HepG2 (cell line): ENCODE results near the gene MRPL38. TPM values are rescaled to one million over a fixed set of nuclear protein-coding genes. Genes with fewer than 3 reads are reported as not detected.

Experiments
- BCL6 ChIP-seq: IDR thresholded peaks from 2 replicates; pipeline ENCODE4 v1.6.1; 2016; ENCODE audit warnings: missing genetic modification reagents, missing compliant biosample characterization
- BRCA1 ChIP-seq: sonication (generic); formaldehyde crosslinking; IDR thresholded peaks from 2 replicates; pipeline ENCODE4 v1.4.0; 2020; ENCODE audit warnings: missing genetic modification reagents
- DPF2 ChIP-seq: sonication (generic); formaldehyde crosslinking; IDR thresholded peaks from 2 replicates; pipeline ENCODE4 v1.4.0; 2020; ENCODE audit warnings: mild to moderate bottlenecking, low read depth, missing genetic modification reagents, borderline replicate concordance
- FOXM1 ChIP-seq: sonication (generic); formaldehyde crosslinking; IDR thresholded peaks from 2 replicates; pipeline ENCODE4 v1.5.0; 2020; ENCODE audit warnings: missing genetic modification reagents
- GPN1 ChIP-seq: sonication (generic); formaldehyde crosslinking; IDR thresholded peaks from 2 replicates; pipeline ENCODE4 v1.5.1; 2020; ENCODE audit warnings: missing genetic modification reagents, borderline replicate concordance
- REL ChIP-seq: sonication (generic); formaldehyde crosslinking; conservative IDR thresholded peaks from 2 replicates; pipeline ENCODE4 v1.8.0; 2022; ENCODE audit warnings: mild to moderate bottlenecking, missing genetic modification reagents, moderate library complexity
- TCF7L2 ChIP-seq: IDR thresholded peaks from 2 replicates; pipeline ENCODE4 v1.6.1; 2011; ENCODE audit warnings: mild to moderate bottlenecking, low read depth, low read length, moderate library complexity
- ZKSCAN1 ChIP-seq: fragments of 150-350 bp; IDR thresholded peaks from 2 replicates; pipeline ENCODE4 v1.6.1; 2014; ENCODE audit warnings: low read length
- ZNF234 ChIP-seq: sonication (generic); formaldehyde crosslinking; conservative IDR thresholded peaks from 2 replicates; pipeline ENCODE4 v1.5.1; 2020; ENCODE audit warnings: mild to moderate bottlenecking, missing genetic modification reagents
- ZNF644 ChIP-seq: IDR thresholded peaks from 2 replicates; pipeline ENCODE4 v1.6.1; 2016; ENCODE audit warnings: low read depth
- ZNF674 ChIP-seq: sonication (generic); formaldehyde crosslinking; IDR thresholded peaks from 2 replicates; pipeline ENCODE4 v1.5.0; 2020; ENCODE audit warnings: low read depth, mild to moderate bottlenecking, missing genetic modification reagents
- ZNF768 ChIP-seq: sonication (generic); formaldehyde crosslinking; IDR thresholded peaks from 2 replicates; pipeline ENCODE4 v1.4.0; 2020; ENCODE audit warnings: missing genetic modification reagents
- ZNF776 ChIP-seq: sonication (generic); formaldehyde crosslinking; IDR thresholded peaks from 2 replicates; pipeline ENCODE4 v1.4.0; 2020; ENCODE audit warnings: mild to moderate bottlenecking, missing genetic modification reagents
- ZSCAN20 ChIP-seq: sonication (generic); formaldehyde crosslinking; IDR thresholded peaks from 2 replicates; pipeline ENCODE4 v1.4.0; 2020; ENCODE audit warnings: missing genetic modification reagents, mild to moderate bottlenecking, borderline replicate concordance
- polyA plus RNA-seq, 8 experiments: library from polyadenylated mRNA; depleted of rRNA in 3 of 8; stranded (reverse) in 7 of 8; unstranded in 1 of 8; fragments of >200 nt; fragmentation: Illumina TruSeq in 4 of 8; extraction: Trizol in 4 of 8; gene quantifications; 2 replicates each; pipeline versions ENCODE4 v1.2.1 to v1.2.3, GENCODE V29; 2011 to 2016; ENCODE audit warnings: low read depth in 4 of 8, missing spikeins in 1 of 8, mixed read lengths in 1 of 8; ENCODE audit not compliant: insufficient read depth in 1 of 8
- total RNA-seq, 5 experiments: library from RNA; depleted of rRNA; stranded (reverse); fragments of >200 nt; fragmentation: Illumina TruSeq; extraction: Trizol; gene quantifications; 2 replicates each; pipeline ENCODE4 v1.2.3, GENCODE V29; 2016; ENCODE audit warnings: low read depth in 1 of 5
- TF ChIP-seq, protein P1 (sequence below): sonication (generic); formaldehyde crosslinking; IDR thresholded peaks from 2 replicates; pipeline ENCODE4 v1.5.0; 2020; ENCODE audit warnings: mild to moderate bottlenecking, missing genetic modification reagents
- TF ChIP-seq, protein P2 (sequence below): sonication (generic); formaldehyde crosslinking; IDR thresholded peaks from 2 replicates; pipeline ENCODE4 v1.8.1; 2023; ENCODE audit warnings: mild to moderate bottlenecking, missing genetic modification reagents
- TF ChIP-seq, protein P3 (sequence below): sonication (generic); formaldehyde crosslinking; conservative IDR thresholded peaks from 2 replicates; pipeline ENCODE4 v1.4.0; 2020; ENCODE audit warnings: missing genetic modification reagents
- TF ChIP-seq, protein P4 (sequence below): sonication (generic); formaldehyde crosslinking; IDR thresholded peaks from 2 replicates; pipeline ENCODE4 v1.4.0; 2020; ENCODE audit warnings: missing genetic modification reagents
- TF ChIP-seq, protein P5 (sequence below): sonication (generic); formaldehyde crosslinking; IDR thresholded peaks from 2 replicates; pipeline ENCODE4 v1.4.0; 2020; ENCODE audit warnings: mild to moderate bottlenecking, missing genetic modification reagents

Gene MRPL38
- total and polyA plus RNA-seq, 2 of the 13 experiments (the other 11 are each of a cell fraction or from before 2014, with no cell fraction given), result 83.7 to 125 TPM

DNA sequence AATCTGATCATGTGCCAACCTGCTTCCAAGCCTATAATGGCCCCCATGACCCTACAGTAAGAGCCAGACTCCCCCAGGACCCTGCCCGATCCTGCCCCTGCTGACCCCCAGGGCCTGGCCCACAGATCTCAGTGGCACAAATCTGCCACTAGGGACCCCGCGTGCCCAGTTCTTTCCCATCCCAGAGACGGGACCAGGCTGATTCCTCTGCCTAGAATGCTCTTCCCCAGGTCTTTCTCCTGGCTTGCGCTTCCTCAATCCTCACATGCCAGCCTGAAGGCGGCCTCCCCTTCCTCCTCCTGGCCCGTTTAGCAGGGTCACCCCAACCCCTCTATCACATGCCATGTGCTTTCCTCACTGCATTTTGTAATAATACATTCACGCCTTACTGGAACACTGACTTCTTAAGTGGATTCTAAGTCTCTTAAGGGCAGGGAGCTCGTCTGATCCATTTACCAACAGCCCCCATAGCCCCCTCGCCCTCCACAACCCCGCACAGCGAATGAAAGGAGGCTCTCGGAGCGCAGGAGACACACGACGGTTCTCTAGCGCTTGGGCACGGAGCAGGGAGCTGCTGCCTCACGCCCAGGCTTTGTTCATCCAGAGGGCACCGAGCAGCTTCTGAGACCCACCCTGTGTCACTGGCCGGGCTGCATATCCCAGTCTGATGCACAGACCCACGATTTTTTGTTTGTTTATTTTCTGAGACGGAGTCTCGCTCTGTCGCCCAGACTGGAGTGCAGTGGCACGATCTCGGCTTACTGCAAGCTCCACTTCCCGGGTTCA, 9.1 kb downstream of the MRPL38 start (continued):
- no peak for TF ChIP-seq GPN1 (CRISPR knock-in tag)
- TF ChIP-seq ZNF768 (CRISPR knock-in tag), result no peak
- no peak for TF ChIP-seq ZNF776
- no peak for TF ChIP-seq DPF2 (CRISPR knock-in tag)
- TF ChIP-seq FOXM1 (CRISPR knock-in tag), result no peak
- TF ChIP-seq REL (CRISPR knock-in tag), result no peak
- no peak for TF ChIP-seq ZNF234 (CRISPR knock-in tag)
- TF ChIP-seq, protein P1, sequence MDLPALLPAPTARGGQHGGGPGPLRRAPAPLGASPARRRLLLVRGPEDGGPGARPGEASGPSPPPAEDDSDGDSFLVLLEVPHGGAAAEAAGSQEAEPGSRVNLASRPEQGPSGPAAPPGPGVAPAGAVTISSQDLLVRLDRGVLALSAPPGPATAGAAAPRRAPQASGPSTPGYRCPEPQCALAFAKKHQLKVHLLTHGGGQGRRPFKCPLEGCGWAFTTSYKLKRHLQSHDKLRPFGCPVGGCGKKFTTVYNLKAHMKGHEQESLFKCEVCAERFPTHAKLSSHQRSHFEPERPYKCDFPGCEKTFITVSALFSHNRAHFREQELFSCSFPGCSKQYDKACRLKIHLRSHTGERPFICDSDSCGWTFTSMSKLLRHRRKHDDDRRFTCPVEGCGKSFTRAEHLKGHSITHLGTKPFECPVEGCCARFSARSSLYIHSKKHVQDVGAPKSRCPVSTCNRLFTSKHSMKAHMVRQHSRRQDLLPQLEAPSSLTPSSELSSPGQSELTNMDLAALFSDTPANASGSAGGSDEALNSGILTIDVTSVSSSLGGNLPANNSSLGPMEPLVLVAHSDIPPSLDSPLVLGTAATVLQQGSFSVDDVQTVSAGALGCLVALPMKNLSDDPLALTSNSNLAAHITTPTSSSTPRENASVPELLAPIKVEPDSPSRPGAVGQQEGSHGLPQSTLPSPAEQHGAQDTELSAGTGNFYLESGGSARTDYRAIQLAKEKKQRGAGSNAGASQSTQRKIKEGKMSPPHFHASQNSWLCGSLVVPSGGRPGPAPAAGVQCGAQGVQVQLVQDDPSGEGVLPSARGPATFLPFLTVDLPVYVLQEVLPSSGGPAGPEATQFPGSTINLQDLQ (CRISPR knock-in tag), result no peak; the same call in 1 of the 2 replicates
- no peak for TF ChIP-seq ZKSCAN1
- no peak for TF ChIP-seq ZSCAN20 (CRISPR knock-in tag)
- no peak for TF ChIP-seq ZNF674 (CRISPR knock-in tag)
- TF ChIP-seq, protein P2, sequence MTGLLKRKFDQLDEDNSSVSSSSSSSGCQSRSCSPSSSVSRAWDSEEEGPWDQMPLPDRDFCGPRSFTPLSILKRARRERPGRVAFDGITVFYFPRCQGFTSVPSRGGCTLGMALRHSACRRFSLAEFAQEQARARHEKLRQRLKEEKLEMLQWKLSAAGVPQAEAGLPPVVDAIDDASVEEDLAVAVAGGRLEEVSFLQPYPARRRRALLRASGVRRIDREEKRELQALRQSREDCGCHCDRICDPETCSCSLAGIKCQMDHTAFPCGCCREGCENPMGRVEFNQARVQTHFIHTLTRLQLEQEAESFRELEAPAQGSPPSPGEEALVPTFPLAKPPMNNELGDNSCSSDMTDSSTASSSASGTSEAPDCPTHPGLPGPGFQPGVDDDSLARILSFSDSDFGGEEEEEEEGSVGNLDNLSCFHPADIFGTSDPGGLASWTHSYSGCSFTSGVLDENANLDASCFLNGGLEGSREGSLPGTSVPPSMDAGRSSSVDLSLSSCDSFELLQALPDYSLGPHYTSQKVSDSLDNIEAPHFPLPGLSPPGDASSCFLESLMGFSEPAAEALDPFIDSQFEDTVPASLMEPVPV, result 0 out of 2 replicates have a peak, but pooled peaks have one; percentile 28
- TF ChIP-seq, protein P3, sequence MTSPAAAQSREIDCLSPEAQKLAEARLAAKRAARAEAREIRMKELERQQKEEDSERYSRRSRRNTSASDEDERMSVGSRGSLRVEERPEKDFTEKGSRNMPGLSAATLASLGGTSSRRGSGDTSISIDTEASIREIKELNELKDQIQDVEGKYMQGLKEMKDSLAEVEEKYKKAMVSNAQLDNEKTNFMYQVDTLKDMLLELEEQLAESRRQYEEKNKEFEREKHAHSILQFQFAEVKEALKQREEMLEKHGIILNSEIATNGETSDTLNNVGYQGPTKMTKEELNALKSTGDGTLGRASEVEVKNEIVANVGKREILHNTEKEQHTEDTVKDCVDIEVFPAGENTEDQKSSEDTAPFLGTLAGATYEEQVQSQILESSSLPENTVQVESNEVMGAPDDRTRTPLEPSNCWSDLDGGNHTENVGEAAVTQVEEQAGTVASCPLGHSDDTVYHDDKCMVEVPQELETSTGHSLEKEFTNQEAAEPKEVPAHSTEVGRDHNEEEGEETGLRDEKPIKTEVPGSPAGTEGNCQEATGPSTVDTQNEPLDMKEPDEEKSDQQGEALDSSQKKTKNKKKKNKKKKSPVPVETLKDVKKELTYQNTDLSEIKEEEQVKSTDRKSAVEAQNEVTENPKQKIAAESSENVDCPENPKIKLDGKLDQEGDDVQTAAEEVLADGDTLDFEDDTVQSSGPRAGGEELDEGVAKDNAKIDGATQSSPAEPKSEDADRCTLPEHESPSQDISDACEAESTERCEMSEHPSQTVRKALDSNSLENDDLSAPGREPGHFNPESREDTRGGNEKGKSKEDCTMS (CRISPR knock-in tag), result no peak
- TF ChIP-seq BCL6 (CRISPR knock-in tag), result no peak
- TF ChIP-seq, protein P4, sequence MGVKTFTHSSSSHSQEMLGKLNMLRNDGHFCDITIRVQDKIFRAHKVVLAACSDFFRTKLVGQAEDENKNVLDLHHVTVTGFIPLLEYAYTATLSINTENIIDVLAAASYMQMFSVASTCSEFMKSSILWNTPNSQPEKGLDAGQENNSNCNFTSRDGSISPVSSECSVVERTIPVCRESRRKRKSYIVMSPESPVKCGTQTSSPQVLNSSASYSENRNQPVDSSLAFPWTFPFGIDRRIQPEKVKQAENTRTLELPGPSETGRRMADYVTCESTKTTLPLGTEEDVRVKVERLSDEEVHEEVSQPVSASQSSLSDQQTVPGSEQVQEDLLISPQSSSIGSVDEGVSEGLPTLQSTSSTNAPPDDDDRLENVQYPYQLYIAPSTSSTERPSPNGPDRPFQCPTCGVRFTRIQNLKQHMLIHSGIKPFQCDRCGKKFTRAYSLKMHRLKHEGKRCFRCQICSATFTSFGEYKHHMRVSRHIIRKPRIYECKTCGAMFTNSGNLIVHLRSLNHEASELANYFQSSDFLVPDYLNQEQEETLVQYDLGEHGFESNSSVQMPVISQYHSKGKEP (CRISPR knock-in tag), result no peak
- TF ChIP-seq BRCA1 (CRISPR knock-in tag), result peak; percentile 10; the same call in 1 of the 2 replicates
- no peak for TF ChIP-seq ZNF644 (CRISPR knock-in tag)
- TF ChIP-seq, protein P5, sequence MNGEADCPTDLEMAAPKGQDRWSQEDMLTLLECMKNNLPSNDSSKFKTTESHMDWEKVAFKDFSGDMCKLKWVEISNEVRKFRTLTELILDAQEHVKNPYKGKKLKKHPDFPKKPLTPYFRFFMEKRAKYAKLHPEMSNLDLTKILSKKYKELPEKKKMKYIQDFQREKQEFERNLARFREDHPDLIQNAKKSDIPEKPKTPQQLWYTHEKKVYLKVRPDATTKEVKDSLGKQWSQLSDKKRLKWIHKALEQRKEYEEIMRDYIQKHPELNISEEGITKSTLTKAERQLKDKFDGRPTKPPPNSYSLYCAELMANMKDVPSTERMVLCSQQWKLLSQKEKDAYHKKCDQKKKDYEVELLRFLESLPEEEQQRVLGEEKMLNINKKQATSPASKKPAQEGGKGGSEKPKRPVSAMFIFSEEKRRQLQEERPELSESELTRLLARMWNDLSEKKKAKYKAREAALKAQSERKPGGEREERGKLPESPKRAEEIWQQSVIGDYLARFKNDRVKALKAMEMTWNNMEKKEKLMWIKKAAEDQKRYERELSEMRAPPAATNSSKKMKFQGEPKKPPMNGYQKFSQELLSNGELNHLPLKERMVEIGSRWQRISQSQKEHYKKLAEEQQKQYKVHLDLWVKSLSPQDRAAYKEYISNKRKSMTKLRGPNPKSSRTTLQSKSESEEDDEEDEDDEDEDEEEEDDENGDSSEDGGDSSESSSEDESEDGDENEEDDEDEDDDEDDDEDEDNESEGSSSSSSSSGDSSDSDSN (CRISPR knock-in tag), result no peak; the same call in 1 of the 2 replicates
- TF ChIP-seq TCF7L2, result no peak
